ENCODE measurements around the gene AGBL1. TPM values are rescaled to one million over a fixed set of nuclear protein-coding genes. Genes with fewer than 3 reads are reported as not detected.

Gene AGBL1
- total RNA-seq, 1 experiment from 2014 or later: not detected

GRCh38 chr15:86865920-86866319 is 786.2 kb downstream of the AGBL1 start:
- no TSS peak for BruUV-seq (replicated peaks)
- Histone ChIP-seq H3K4me3 (ENCODE audit: low read depth, low read length) (no peak overlapping the region), H3K9me3 (no peaks in the 10 kb centered on the region), H3K36me3 (ENCODE audit: control insufficient read depth, insufficient read depth, low read length) (no peaks in the 10 kb centered on the region), H3K4me1 (no peaks in the 10 kb centered on the region), H3K27me3 (replicated peaks; ENCODE audit: control insufficient read depth, insufficient read depth, low read length) (no peaks in the 10 kb centered on the region; the same call in 1 of the 2 replicates)
- no peaks in the 10 kb centered on the region for H3K9me3 Mint-ChIP-seq (ENCODE audit: unreplicated experiment)
- peaks cover 12% of the 10 kb centered on the region for H3K27me3 Mint-ChIP-seq (ENCODE audit: insufficient read depth, unreplicated experiment)
- intact Hi-C loops (cut with micrococcal nuclease; ENCODE audit: unreplicated experiment): no loop called here
- ChIA-PET POLR2A (no interaction called here), CTCF (no interaction called here)
- DNase-seq: no peak
- TF ChIP-seq CTCF (IDR thresholded peaks at IDR 0.05; ENCODE audit: insufficient read depth in 1 of 2, low read depth in 1 of 2, low read length in 1 of 2, severe bottlenecking in 1 of 2, unreplicated experiment in 1 of 2): no peak
- no peak overlapping the region for H3K27ac Mint-ChIP-seq (ENCODE audit: unreplicated experiment)
- no peaks in the 10 kb centered on the region for H3K4me1 Mint-ChIP-seq (ENCODE audit: low read depth, unreplicated experiment)
- H3K4me3 Mint-ChIP-seq (ENCODE audit: unreplicated experiment): no peak overlapping the region
- H3K36me3 Mint-ChIP-seq (ENCODE audit: insufficient read depth, unreplicated experiment): no peaks in the 10 kb centered on the region

- H3K27me3 Mint-ChIP-seq (ENCODE audit: insufficient read depth, unreplicated experiment): peaks cover 16% of the 10 kb centered on the region
- no peak overlapping the region for H3K4me3 Mint-ChIP-seq (ENCODE audit: unreplicated experiment)
- no peak overlapping the region for H3K4me3 ChIP-seq (ENCODE audit: low read depth, low read length)
- no peak for DNase-seq
- no peak overlapping the region for H3K27ac Mint-ChIP-seq (ENCODE audit: unreplicated experiment)
- no peaks in the 10 kb centered on the region for H3K4me1 Mint-ChIP-seq (ENCODE audit: low read depth, unreplicated experiment)
- intact Hi-C loops (cut with micrococcal nuclease; ENCODE audit: unreplicated experiment): no loop called here
- no TSS peak for BruUV-seq (replicated peaks)
- no peaks in the 10 kb centered on the region for H3K9me3 Mint-ChIP-seq (ENCODE audit: unreplicated experiment)
- no peaks in the 10 kb centered on the region for H3K36me3 ChIP-seq (ENCODE audit: control insufficient read depth, insufficient read depth, low read length)
- no peaks in the 10 kb centered on the region for H3K9me3 ChIP-seq
- no peaks in the 10 kb centered on the region for H3K36me3 Mint-ChIP-seq (ENCODE audit: insufficient read depth, unreplicated experiment)
- no peaks in the 10 kb centered on the region for H3K4me1 ChIP-seq
- CTCF ChIA-PET: no interaction called here
- no peaks in the 10 kb centered on the region for H3K27me3 ChIP-seq (replicated peaks; ENCODE audit: control insufficient read depth, insufficient read depth, low read length)
- POLR2A ChIA-PET: no interaction called here
- no peak for TF ChIP-seq CTCF (IDR thresholded peaks at IDR 0.05; ENCODE audit: insufficient read depth in 1 of 2, low read depth in 1 of 2, low read length in 1 of 2, severe bottlenecking in 1 of 2, unreplicated experiment in 1 of 2)
Observed at GRCh38 chr15:86870846-86871245, 791.2 kb downstream of the AGBL1 start.

- no peaks in the 10 kb centered on the region for H3K4me1 ChIP-seq
- no peak for DNase-seq
- Mint-ChIP-seq H3K27me3 (ENCODE audit: insufficient read depth, unreplicated experiment) (peaks cover 12% of the 10 kb centered on the region), H3K9me3 (ENCODE audit: unreplicated experiment) (no peaks in the 10 kb centered on the region), H3K4me3 (ENCODE audit: unreplicated experiment) (no peak overlapping the region), H3K4me1 (ENCODE audit: low read depth, unreplicated experiment) (no peaks in the 10 kb centered on the region), H3K27ac (ENCODE audit: unreplicated experiment) (no peak overlapping the region), H3K36me3 (ENCODE audit: insufficient read depth, unreplicated experiment) (no peaks in the 10 kb centered on the region)
- H3K27me3 ChIP-seq (replicated peaks; ENCODE audit: control insufficient read depth, insufficient read depth, low read length): no peaks in the 10 kb centered on the region
- CTCF ChIA-PET: no interaction called here
- H3K4me3 ChIP-seq (ENCODE audit: low read depth, low read length): no peak overlapping the region
- no peak for TF ChIP-seq CTCF (IDR thresholded peaks at IDR 0.05; ENCODE audit: insufficient read depth in 1 of 2, low read depth in 1 of 2, low read length in 1 of 2, severe bottlenecking in 1 of 2, unreplicated experiment in 1 of 2)
- BruUV-seq (replicated peaks): no TSS peak
- H3K9me3 ChIP-seq: no peaks in the 10 kb centered on the region
- H3K36me3 ChIP-seq (ENCODE audit: control insufficient read depth, insufficient read depth, low read length): no peaks in the 10 kb centered on the region
- intact Hi-C loops (cut with micrococcal nuclease; ENCODE audit: unreplicated experiment): no loop called here
- POLR2A ChIA-PET: no interaction called here
Observed at GRCh38 chr15:86871964-86872363, 792.3 kb downstream of the AGBL1 start.
